DOHH2 (cell line): ENCODE measurements around the gene FAM98B.

Experiments used
- H3F3A ChIP-seq: fragments of 200-600 bp; sonication (generic), shearing (Covaris generic); 2 replicates; pipeline ENCODE4 v1.6.0; 2016; ENCODE audit warnings: antibody characterized with exemption, mild to moderate bottlenecking; ENCODE audit not compliant: control insufficient read depth, insufficient read depth
- H3K27ac ChIP-seq: fragments of 200-600 bp; sonication (generic); 2 replicates; pipeline ENCODE4 v1.5.1; 2014; ENCODE audit warnings: low read depth, mild to moderate bottlenecking, low read length, moderate library complexity
- H3K27me3 ChIP-seq: fragments of 200-600 bp; sonication (generic); 2 replicates; pipeline ENCODE4 v1.6.1; 2014; ENCODE audit warnings: mild to moderate bottlenecking, low read length, mixed read lengths; ENCODE audit not compliant: control insufficient read depth
- H3K36me3 ChIP-seq: fragments of 200-600 bp; sonication (generic); 2 replicates; pipeline ENCODE4 v1.6.1; 2014; ENCODE audit warnings: mild to moderate bottlenecking, low read length, moderate library complexity, mixed read lengths; ENCODE audit not compliant: control insufficient read depth
- H3K4me1 ChIP-seq: fragments of 200-600 bp; sonication (generic); 2 replicates; pipeline ENCODE4 v1.6.1; 2014; ENCODE audit warnings: mild to moderate bottlenecking, low read length, mixed read lengths; ENCODE audit not compliant: control insufficient read depth
- H3K4me2 ChIP-seq: fragments of 200-600 bp; sonication (generic); 2 replicates; pipeline ENCODE4 v1.6.0; 2014; ENCODE audit warnings: mild to moderate bottlenecking, low read length, moderate library complexity
- H3K4me3 ChIP-seq: fragments of 200-600 bp; sonication (generic); 2 replicates; pipeline ENCODE4 v1.5.1; 2014; ENCODE audit warnings: mild to moderate bottlenecking, low read length, mixed read lengths
- H3K79me2 ChIP-seq: fragments of 200-600 bp; sonication (generic); 2 replicates; pipeline ENCODE4 v1.6.1; 2014; ENCODE audit warnings: mild to moderate bottlenecking, low read length, mixed read lengths; ENCODE audit not compliant: control insufficient read depth
- H3K9me2 ChIP-seq: fragments of 200-600 bp; sonication (generic); replicated peaks from 2 replicates; pipeline ENCODE4 v1.6.1; 2014; ENCODE audit warnings: mild to moderate bottlenecking, low read length, mixed read lengths; ENCODE audit not compliant: control insufficient read depth
- H3K9me3 ChIP-seq: fragments of 200-600 bp; sonication (generic); 2 replicates; pipeline ENCODE4 v1.6.1; 2014; ENCODE audit warnings: antibody characterized with exemption, low read length, mixed read lengths; ENCODE audit not compliant: control insufficient read depth, insufficient read depth
- H4K20me1 ChIP-seq: fragments of 200-600 bp; sonication (generic); 2 replicates; pipeline ENCODE4 v1.6.0; 2014; ENCODE audit warnings: low read depth, mild to moderate bottlenecking, antibody characterized with exemption, low read length, moderate library complexity; ENCODE audit not compliant: control insufficient read depth, insufficient read depth
- EZH2phosphoT487 ChIP-seq: fragments of 200-600 bp; sonication (generic); IDR thresholded peaks from 2 replicates; pipeline ENCODE4 v1.6.1; 2017; ENCODE audit warnings: borderline replicate concordance, mild to moderate bottlenecking, antibody characterized with exemption, low read length, moderate library complexity, mixed read lengths
- TF ChIP-seq, protein P1 (sequence below): fragments of 200-600 bp; sonication (generic); IDR thresholded peaks from one replicate; pipeline ENCODE4 v1.5.1; 2014; ENCODE audit warnings: antibody characterized with exemption, mild to moderate bottlenecking, low read depth, low read length; ENCODE audit not compliant: poor library complexity, severe bottlenecking

The FAM98B gene

DNA sequence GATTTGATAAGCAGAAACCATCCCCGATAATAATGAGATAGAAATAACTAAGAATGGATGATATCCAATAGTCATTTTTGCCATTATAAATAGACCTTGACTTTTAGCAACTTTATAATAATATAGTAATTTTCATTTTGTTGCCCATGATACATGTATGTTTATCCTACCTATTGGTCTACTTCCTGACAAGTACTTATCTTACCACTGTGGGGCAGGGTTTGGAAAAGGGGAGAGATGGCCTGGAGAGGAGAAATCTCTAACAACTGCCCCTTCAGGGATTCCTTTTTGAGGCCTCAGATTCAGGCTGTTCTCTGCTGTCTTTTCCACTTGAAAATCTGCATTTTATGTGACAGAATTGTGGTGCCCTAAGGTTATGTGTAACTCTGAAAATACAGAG, 42.2 kb downstream of the FAM98B start:
- H3K9me2 ChIP-seq = no peaks in the 10 kb centered on the region
- H3K9me3 ChIP-seq = no peaks in the 10 kb centered on the region
- no peaks in the 10 kb centered on the region for H3K79me2 ChIP-seq
- no peaks in the 10 kb centered on the region for H3K4me1 ChIP-seq
- H3K4me3 ChIP-seq = no peak overlapping the region
- H3K36me3 ChIP-seq = no peaks in the 10 kb centered on the region
- TF ChIP-seq EZH2phosphoT487 = no peak
- TF ChIP-seq, protein P1, sequence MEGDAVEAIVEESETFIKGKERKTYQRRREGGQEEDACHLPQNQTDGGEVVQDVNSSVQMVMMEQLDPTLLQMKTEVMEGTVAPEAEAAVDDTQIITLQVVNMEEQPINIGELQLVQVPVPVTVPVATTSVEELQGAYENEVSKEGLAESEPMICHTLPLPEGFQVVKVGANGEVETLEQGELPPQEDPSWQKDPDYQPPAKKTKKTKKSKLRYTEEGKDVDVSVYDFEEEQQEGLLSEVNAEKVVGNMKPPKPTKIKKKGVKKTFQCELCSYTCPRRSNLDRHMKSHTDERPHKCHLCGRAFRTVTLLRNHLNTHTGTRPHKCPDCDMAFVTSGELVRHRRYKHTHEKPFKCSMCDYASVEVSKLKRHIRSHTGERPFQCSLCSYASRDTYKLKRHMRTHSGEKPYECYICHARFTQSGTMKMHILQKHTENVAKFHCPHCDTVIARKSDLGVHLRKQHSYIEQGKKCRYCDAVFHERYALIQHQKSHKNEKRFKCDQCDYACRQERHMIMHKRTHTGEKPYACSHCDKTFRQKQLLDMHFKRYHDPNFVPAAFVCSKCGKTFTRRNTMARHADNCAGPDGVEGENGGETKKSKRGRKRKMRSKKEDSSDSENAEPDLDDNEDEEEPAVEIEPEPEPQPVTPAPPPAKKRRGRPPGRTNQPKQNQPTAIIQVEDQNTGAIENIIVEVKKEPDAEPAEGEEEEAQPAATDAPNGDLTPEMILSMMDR = no peak
- H3K4me2 ChIP-seq = no peak overlapping the region
- H3K27me3 ChIP-seq = no peaks in the 10 kb centered on the region
- H4K20me1 ChIP-seq = no peaks in the 10 kb centered on the region
- H3K27ac ChIP-seq = no peak overlapping the region
- no peaks in the 10 kb centered on the region for H3F3A ChIP-seq

DNA sequence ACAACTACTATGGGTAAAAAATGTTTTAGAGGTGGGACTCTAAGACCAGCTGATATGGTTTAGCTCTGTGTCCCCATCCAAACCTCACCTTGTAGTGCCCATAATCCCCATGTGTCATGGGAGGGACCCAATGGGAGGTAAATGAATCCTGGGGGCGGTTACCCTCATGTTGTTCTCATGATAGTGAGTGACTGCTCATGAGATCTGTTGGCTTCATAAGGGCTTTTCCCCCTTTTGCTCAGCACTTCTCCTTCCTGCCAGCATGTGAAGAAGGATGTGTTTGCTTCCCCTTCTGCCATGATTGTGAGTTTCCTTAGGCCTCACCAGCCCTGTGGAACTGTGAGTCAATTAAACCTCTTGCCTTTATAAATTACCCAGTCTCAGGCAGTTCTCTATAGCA, 45.7 kb downstream of the FAM98B start:
- no peaks in the 10 kb centered on the region for H3K79me2 ChIP-seq
- no peak overlapping the region for H3K27ac ChIP-seq
- H3K4me2 ChIP-seq = no peak overlapping the region
- no peak overlapping the region for H3K4me3 ChIP-seq
- no peaks in the 10 kb centered on the region for H3K4me1 ChIP-seq
- no peaks in the 10 kb centered on the region for H3F3A ChIP-seq
- no peak for TF ChIP-seq EZH2phosphoT487
- TF ChIP-seq, protein P1 = no peak
- H3K27me3 ChIP-seq = no peaks in the 10 kb centered on the region
- no peaks in the 10 kb centered on the region for H3K36me3 ChIP-seq
- H4K20me1 ChIP-seq = no peaks in the 10 kb centered on the region
- no peaks in the 10 kb centered on the region for H3K9me2 ChIP-seq
- no peaks in the 10 kb centered on the region for H3K9me3 ChIP-seq

DNA sequence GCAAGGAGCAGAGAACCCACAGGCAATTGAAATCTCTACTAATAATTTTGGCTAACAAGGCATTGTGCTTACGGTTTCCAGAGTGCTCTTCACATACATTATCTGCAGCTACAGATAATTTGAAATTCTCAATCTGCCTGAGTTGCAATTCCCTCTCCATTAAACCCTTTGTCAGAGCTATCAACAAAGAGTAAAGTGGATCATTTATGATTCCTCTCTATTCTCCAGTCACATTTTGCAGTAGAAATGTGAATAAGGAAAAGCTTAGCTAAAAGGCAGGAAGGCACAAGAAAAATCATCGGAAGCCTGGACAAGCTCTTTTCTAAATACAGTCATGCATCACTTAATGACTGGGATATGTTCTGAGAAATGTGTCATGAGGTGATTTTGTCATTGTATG, 49.6 kb downstream of the FAM98B start:
- no peaks in the 10 kb centered on the region for H3K9me2 ChIP-seq
- no peak overlapping the region for H3K4me2 ChIP-seq
- no peaks in the 10 kb centered on the region for H4K20me1 ChIP-seq
- H3K4me1 ChIP-seq = no peaks in the 10 kb centered on the region
- H3F3A ChIP-seq = no peaks in the 10 kb centered on the region
- H3K27me3 ChIP-seq = no peaks in the 10 kb centered on the region
- no peaks in the 10 kb centered on the region for H3K36me3 ChIP-seq
- H3K27ac ChIP-seq = no peak overlapping the region
- no peak overlapping the region for H3K4me3 ChIP-seq
- no peaks in the 10 kb centered on the region for H3K9me3 ChIP-seq
- H3K79me2 ChIP-seq = no peaks in the 10 kb centered on the region
- TF ChIP-seq, protein P1 = no peak
- TF ChIP-seq EZH2phosphoT487 = no peak
